CD14-positive monocyte (primary cell): ENCODE results near the gene CRAMP1. TPM values are rescaled to one million over a fixed set of nuclear protein-coding genes. Genes with fewer than 3 reads are reported as not detected.

Experiments
- DNase-seq, 3 donors: peaks; one replicate each; pipeline ENCODE4 v3.0.0-alpha.2; 2011 to 2022
- H2AFZ ChIP-seq: 2 replicates; pipeline ENCODE4 v1.6.0; 2012; ENCODE audit warnings: mild to moderate bottlenecking, low read depth, low read length, inconsistent platforms; ENCODE audit not compliant: insufficient read depth, poor library complexity, severe bottlenecking
- H3K27ac ChIP-seq, 2 donors: 1 replicate in 1 of 2; 2 replicates in 1 of 2; pipeline ENCODE4 v1.5.1; 2012 to 2013; ENCODE audit warnings: low read length in 2 of 2, control low read depth in 1 of 2, inconsistent platforms in 1 of 2, low read depth in 1 of 2, mild to moderate bottlenecking in 1 of 2
- H3K27me3 ChIP-seq, 2 donors: one replicate each; pipeline versions ENCODE4 v1.6.0 to v1.6.1; 2011 to 2013; ENCODE audit warnings: low read length in 2 of 2; ENCODE audit not compliant: control insufficient read depth in 2 of 2, insufficient read depth in 2 of 2
- H3K36me3 ChIP-seq, 2 donors: replicated peaks in 1 of 2; 1 replicate in 1 of 2; 2 replicates in 1 of 2; pipeline versions ENCODE4 v1.5.1 to v1.6.1; 2012 to 2013; ENCODE audit warnings: low read length in 2 of 2, control low read depth in 1 of 2, inconsistent platforms in 1 of 2, mild to moderate bottlenecking in 1 of 2; ENCODE audit not compliant: insufficient read depth in 2 of 2, control insufficient read depth in 1 of 2
- H3K4me1 ChIP-seq, 2 donors: 1 replicate in 1 of 2; 2 replicates in 1 of 2; pipeline versions ENCODE4 v1.5.1 to v1.6.1; 2012 to 2013; ENCODE audit warnings: low read length in 2 of 2, control low read depth in 1 of 2, inconsistent platforms in 1 of 2, mild to moderate bottlenecking in 1 of 2, moderate library complexity in 1 of 2; ENCODE audit not compliant: insufficient read depth in 2 of 2, control insufficient read depth in 1 of 2
- H3K4me2 ChIP-seq: replicated peaks from 2 replicates; pipeline ENCODE3; 2012; ENCODE audit warnings: low read length, moderate library complexity, mild to moderate bottlenecking; ENCODE audit not compliant: poor library complexity, severe bottlenecking; ENCODE audit errors: extremely low read depth
- H3K4me3 ChIP-seq, 3 experiments: fragments of 200-600 bp in 1 of 3; sonication (generic) in 1 of 3; replicated peaks in 1 of 3; 1 replicate in 2 of 3; 2 replicates in 1 of 3; pipeline ENCODE4 v1.5.1; 2011 to 2013; ENCODE audit warnings: low read length in 3 of 3, mild to moderate bottlenecking in 3 of 3, control low read depth in 2 of 3, low read depth in 2 of 3, inconsistent platforms in 1 of 3, moderate library complexity in 1 of 3
- H3K79me2 ChIP-seq: 2 replicates; pipeline ENCODE4 v1.6.0; 2012; ENCODE audit warnings: mild to moderate bottlenecking, control low read depth, inconsistent platforms, low read length, moderate library complexity; ENCODE audit not compliant: insufficient read depth
- H3K9ac ChIP-seq: 2 replicates; pipeline ENCODE4 v1.6.0; 2017; ENCODE audit warnings: low read length, mild to moderate bottlenecking; ENCODE audit not compliant: insufficient read depth, poor library complexity, severe bottlenecking
- H3K9me3 ChIP-seq, 2 donors: replicated peaks in 1 of 2; 1 replicate in 1 of 2; 2 replicates in 1 of 2; pipeline versions ENCODE4 v1.5.1 to v1.6.1; 2012 to 2013; ENCODE audit warnings: low read length in 2 of 2, control low read depth in 1 of 2; ENCODE audit not compliant: control insufficient read depth in 1 of 2, insufficient read depth in 1 of 2
- H4K20me1 ChIP-seq: 2 replicates; pipeline ENCODE4 v1.6.0; 2012; ENCODE audit warnings: mild to moderate bottlenecking, low read length, control low read depth, moderate library complexity; ENCODE audit not compliant: insufficient read depth
- H3K27ac Mint-ChIP-seq, 7 donors: one replicate each; pipeline ENCODE4 v1.8.0; 2020; ENCODE audit warnings: mild to moderate bottlenecking in 7 of 7, mixed read lengths in 7 of 7, moderate library complexity in 6 of 7, inconsistent platforms in 2 of 7
- H3K27me3 Mint-ChIP-seq, 3 donors: one replicate each; pipeline ENCODE4 v1.8.0; 2021 to 2022; ENCODE audit warnings: low read depth in 3 of 3, mild to moderate bottlenecking in 3 of 3, mixed read lengths in 3 of 3, moderate library complexity in 3 of 3, inconsistent platforms in 1 of 3
- H3K36me3 Mint-ChIP-seq, 2 donors: one replicate each; pipeline ENCODE4 v1.8.0; 2020; ENCODE audit warnings: mixed read lengths in 2 of 2, inconsistent platforms in 1 of 2, mild to moderate bottlenecking in 1 of 2
- H3K4me1 Mint-ChIP-seq: one replicate; pipeline ENCODE4 v1.8.0; 2020; ENCODE audit warnings: mild to moderate bottlenecking, mixed read lengths
- H3K4me3 Mint-ChIP-seq, 2 donors: one replicate each; pipeline ENCODE4 v1.8.0; 2020; ENCODE audit warnings: mild to moderate bottlenecking in 2 of 2, mixed read lengths in 2 of 2, moderate library complexity in 1 of 2
- H3K9me3 Mint-ChIP-seq, 7 donors: one replicate each; pipeline ENCODE4 v1.8.0; 2020 to 2022; ENCODE audit warnings: mixed read lengths in 7 of 7, mild to moderate bottlenecking in 6 of 7, moderate library complexity in 6 of 7, inconsistent platforms in 2 of 7
- CTCF ChIP-seq: fragments of 200-600 bp; IDR thresholded peaks from one replicate; pipeline ENCODE4 v1.8.0; 2022; ENCODE audit warnings: antibody characterized with exemption, mild to moderate bottlenecking
- WGBS: methylation state at CpG from one replicate; pipeline ENCODE4 v1.1.5; 2013; ENCODE audit warnings: missing lambda C conversion rate; ENCODE audit not compliant: insufficient coverage; 5-methylcytosine and 5-hydroxymethylcytosine counted together
- intact Hi-C, 2 donors: fragments of 100-400 bp; cut with micrococcal nuclease; formaldehyde crosslinking; loops; one replicate each; pipeline versions ENCODE4 v1.15.0 to v1.15.1; 2023
- polyA plus RNA-seq, 3 donors: library from polyadenylated mRNA; depleted of rRNA in 1 of 3; unstranded in 2 of 3; stranded (reverse) in 1 of 3; fragments of 300-500 nt in 2 of 3; fragments of >200 nt in 1 of 3; fragmentation: Illumina TruSeq in 2 of 3; gene quantifications; 1 replicate in 2 of 3; 2 replicates in 1 of 3; pipeline ENCODE4 v1.2.3, GENCODE V29; 2012 to 2021

The CRAMP1 gene
- polyA plus RNA-seq, 3 donors = 0.46 to 12.3 (median 1.0) TPM

- Histone ChIP-seq H2AFZ (no peak overlapping the region), H3K9ac (no peak overlapping the region), H3K4me3 (no peak overlapping the region), H3K27me3 (no peaks in the 10 kb centered on the region), H4K20me1 (no peaks in the 10 kb centered on the region), H3K4me1 (no peaks in the 10 kb centered on the region), H3K27ac (no peak overlapping the region), H3K79me2 (no peaks in the 10 kb centered on the region), H3K36me3 (no peaks in the 10 kb centered on the region), H3K4me2 (no peak overlapping the region), H3K9me3 (no peaks in the 10 kb centered on the region)
- DNase-seq = no peak
- TF ChIP-seq CTCF = no peak
- Mint-ChIP-seq H3K9me3 (peaks cover 0 to 4% (median 0%) of the 10 kb centered on the region in 7 donors), H3K4me1 (peaks cover 3% of the 10 kb centered on the region), H3K36me3 (peaks cover 0 to 12% of the 10 kb centered on the region in 2 donors), H3K27ac (no peak overlapping the region), H3K27me3 (no peaks in the 10 kb centered on the region), H3K4me3 (no peak overlapping the region)
- WGBS = 90% methylated on average over 2 of the region's 7 CpGs
- intact Hi-C loops = loop anchor here in 1 of 2 donors (10.0 kb wide), 1 partner anchor 56 kb away; no protein-coding TSS in a partner anchor
Observed at GRCh38 chr16:1601031-1601430, 11.1 kb upstream of the CRAMP1 start.

- no peak overlapping the region for H3K9ac ChIP-seq
- WGBS = no CpG with 5 or more reads among the region's 6 CpGs
- H3K27ac ChIP-seq = no peak overlapping the region
- no peaks in the 10 kb centered on the region for H3K27me3 ChIP-seq
- no peak overlapping the region for H2AFZ ChIP-seq
- Mint-ChIP-seq H3K27me3 (no peaks in the 10 kb centered on the region), H3K27ac (no peak overlapping the region), H3K36me3 (peaks cover 0 to 12% of the 10 kb centered on the region in 2 donors), H3K9me3 (peaks cover 0 to 4% (median 0%) of the 10 kb centered on the region in 7 donors), H3K4me1 (no peaks in the 10 kb centered on the region), H3K4me3 (no peak overlapping the region)
- no peaks in the 10 kb centered on the region for H3K79me2 ChIP-seq
- no peaks in the 10 kb centered on the region for H3K36me3 ChIP-seq
- no peak for TF ChIP-seq CTCF
- H3K9me3 ChIP-seq = no peaks in the 10 kb centered on the region
- DNase-seq = no peak
- H3K4me3 ChIP-seq = no peak overlapping the region
- intact Hi-C loops = loop anchor here in 1 of 2 donors (10.0 kb wide), 1 partner anchor 57 kb away; no protein-coding TSS in a partner anchor
- no peaks in the 10 kb centered on the region for H4K20me1 ChIP-seq
- no peaks in the 10 kb centered on the region for H3K4me1 ChIP-seq
- no peak overlapping the region for H3K4me2 ChIP-seq
Observed at GRCh38 chr16:1601489-1601888, 10.7 kb upstream of the CRAMP1 start.
